Uterus (tissue), 4 donors: ENCODE results near the gene RPS26. TPM values are rescaled to one million over a fixed set of nuclear protein-coding genes. Genes with fewer than 3 reads are reported as not detected.

ENCODE experiments used
- DNase-seq, 2 donors: peaks; one replicate each; pipeline ENCODE4 v3.0.0-alpha.2; 2019 to 2020
- H3K27ac ChIP-seq, 2 donors: fragments of 200-600 bp; sonication (generic); 1 replicate in 1 of 2; 2 replicates in 1 of 2; pipeline ENCODE4 v1.5.1; 2016 to 2018
- H3K27me3 ChIP-seq, 2 donors: fragments of 200-600 bp; sonication (generic); one replicate each; pipeline ENCODE4 v1.5.1; 2018 to 2019; ENCODE audit warnings: control low read depth in 1 of 2
- H3K36me3 ChIP-seq, 2 donors: fragments of 200-600 bp; sonication (generic); one replicate each; pipeline ENCODE4 v1.5.1; 2019; ENCODE audit warnings: control low read depth in 1 of 2
- H3K4me1 ChIP-seq, 2 donors: fragments of 200-600 bp; sonication (generic); one replicate each; pipeline ENCODE4 v1.5.1; 2018 to 2019; ENCODE audit warnings: control low read depth in 1 of 2
- H3K4me3 ChIP-seq, 2 donors: fragments of 200-600 bp; sonication (generic); 1 replicate in 1 of 2; 2 replicates in 1 of 2; pipeline ENCODE4 v1.5.1; 2018 to 2019; ENCODE audit warnings: mild to moderate bottlenecking in 1 of 2
- H3K9me3 ChIP-seq, 2 donors: fragments of 200-600 bp; sonication (generic); one replicate each; pipeline ENCODE4 v1.5.1; 2019; ENCODE audit warnings: control low read depth in 1 of 2
- POLR2A ChIP-seq, 2 donors: fragments of 450-650 bp; IDR thresholded peaks; one replicate each; pipeline ENCODE4 v1.6.1; 2016; ENCODE audit warnings: antibody characterized with exemption in 2 of 2, mild to moderate bottlenecking in 1 of 2, moderate library complexity in 1 of 2
- intact Hi-C: fragments of 100-400 bp; cut with DNase I; formaldehyde crosslinking; loops from one replicate; pipeline ENCODE4 v1.15.1; 2023; ENCODE audit warnings: low total_unique reads
- total RNA-seq, 4 donors: library from RNA; depleted of rRNA in 3 of 4; stranded (reverse); fragments of >200 nt in 3 of 4; gene quantifications; one replicate each; pipeline versions ENCODE4 v1.1.0 to v1.2.4, GENCODE V29; 2014 to 2023
- TF ChIP-seq, protein P1 (sequence below), 4 experiments: fragments of 200-600 bp in 2 of 4; fragments of 450-650 bp in 2 of 4; sonication (generic) in 2 of 4; IDR thresholded peaks; one replicate each; pipeline ENCODE4 v1.5.1; 2016 to 2019; ENCODE audit warnings: antibody characterized with exemption in 4 of 4, mild to moderate bottlenecking in 2 of 4, moderate library complexity in 1 of 4
- donor health status: DM: yes; HTN: yes; CAD: no.

The RPS26 gene
- 1,000 to 10,000 TPM in 1 of 4 donors, 100 to 1,000 TPM in 1, 10 to 100 TPM in 2; 35.4 to 1,129 (median 240) TPM for total RNA-seq

DNA sequence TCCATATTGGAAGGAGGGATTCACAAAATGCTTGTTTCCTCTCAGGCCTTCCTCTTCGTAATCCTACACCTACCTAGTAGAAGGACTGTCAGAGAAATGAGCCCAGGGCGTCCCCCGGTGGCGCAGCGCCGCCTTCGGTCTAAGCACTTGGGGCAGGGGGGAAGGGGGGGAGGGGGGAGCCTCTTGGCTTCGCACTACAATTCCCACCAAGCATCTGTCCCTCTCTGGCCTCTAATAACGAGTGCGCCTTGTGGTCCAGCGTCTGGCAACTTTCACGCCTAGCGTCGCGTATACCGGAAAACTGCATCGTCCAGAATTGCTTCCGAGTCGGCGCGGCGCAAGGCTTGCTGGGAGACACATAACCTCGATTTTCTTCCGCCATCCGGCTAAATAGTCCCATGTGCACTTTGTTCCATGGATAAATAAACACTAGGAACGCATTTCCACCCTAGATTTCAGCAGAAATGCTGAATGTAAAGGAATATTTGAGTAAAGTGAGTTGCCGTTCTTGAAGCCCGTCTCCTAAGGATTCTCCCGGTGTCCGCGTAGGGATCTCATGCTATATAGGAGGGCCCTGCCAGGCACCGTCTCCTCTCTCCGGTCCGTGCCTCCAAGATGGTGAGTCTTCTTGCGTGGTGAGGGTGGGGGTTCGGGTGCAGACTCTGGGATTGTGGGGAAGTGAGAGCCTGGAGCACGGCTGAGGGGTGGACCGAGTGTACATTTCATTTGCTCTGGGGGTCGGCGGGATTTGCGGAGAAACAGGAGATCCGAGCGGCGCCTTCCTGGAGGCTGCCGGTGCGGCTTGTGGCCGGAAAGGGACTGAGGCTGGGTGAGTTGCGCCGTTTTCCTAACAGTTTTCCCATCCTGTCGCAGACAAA lies at the start of gene RPS26:
Gene RPS26 (plus strand): TSS at position 367 of the 878 bp plus-strand sequence. CDS start 249 bp downstream, at position 616.
- peak within 1 kb of the TSS; percentile 91 to 92 for H3K27ac ChIP-seq
- H3K4me3 ChIP-seq, result peak within 1 kb of the TSS; percentile 72 to 79
- DNase-seq, result peak; percentile 96 to 97
- TF ChIP-seq, protein P1, sequence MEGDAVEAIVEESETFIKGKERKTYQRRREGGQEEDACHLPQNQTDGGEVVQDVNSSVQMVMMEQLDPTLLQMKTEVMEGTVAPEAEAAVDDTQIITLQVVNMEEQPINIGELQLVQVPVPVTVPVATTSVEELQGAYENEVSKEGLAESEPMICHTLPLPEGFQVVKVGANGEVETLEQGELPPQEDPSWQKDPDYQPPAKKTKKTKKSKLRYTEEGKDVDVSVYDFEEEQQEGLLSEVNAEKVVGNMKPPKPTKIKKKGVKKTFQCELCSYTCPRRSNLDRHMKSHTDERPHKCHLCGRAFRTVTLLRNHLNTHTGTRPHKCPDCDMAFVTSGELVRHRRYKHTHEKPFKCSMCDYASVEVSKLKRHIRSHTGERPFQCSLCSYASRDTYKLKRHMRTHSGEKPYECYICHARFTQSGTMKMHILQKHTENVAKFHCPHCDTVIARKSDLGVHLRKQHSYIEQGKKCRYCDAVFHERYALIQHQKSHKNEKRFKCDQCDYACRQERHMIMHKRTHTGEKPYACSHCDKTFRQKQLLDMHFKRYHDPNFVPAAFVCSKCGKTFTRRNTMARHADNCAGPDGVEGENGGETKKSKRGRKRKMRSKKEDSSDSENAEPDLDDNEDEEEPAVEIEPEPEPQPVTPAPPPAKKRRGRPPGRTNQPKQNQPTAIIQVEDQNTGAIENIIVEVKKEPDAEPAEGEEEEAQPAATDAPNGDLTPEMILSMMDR (IDR thresholded peaks at IDR 0.05), result peak in 3 of 4 experiments; percentile 19 to 66 (median 57)
- TF ChIP-seq POLR2A (IDR thresholded peaks at IDR 0.05), result peak; percentile 23 to 73
- H3K4me1 ChIP-seq, result peaks cover 0 to 14% of the 10 kb centered on the region in 2 donors
- no peaks in the 10 kb centered on the region for H3K27me3 ChIP-seq
- no peaks in the 10 kb centered on the region for H3K9me3 ChIP-seq
- H3K36me3 ChIP-seq, result no peaks in the 10 kb centered on the region
- intact Hi-C loops, result loop anchor here (10.0 kb wide), 1 partner anchor 47 kb away; the partner anchor contains the start of gene SUOX

DNA sequence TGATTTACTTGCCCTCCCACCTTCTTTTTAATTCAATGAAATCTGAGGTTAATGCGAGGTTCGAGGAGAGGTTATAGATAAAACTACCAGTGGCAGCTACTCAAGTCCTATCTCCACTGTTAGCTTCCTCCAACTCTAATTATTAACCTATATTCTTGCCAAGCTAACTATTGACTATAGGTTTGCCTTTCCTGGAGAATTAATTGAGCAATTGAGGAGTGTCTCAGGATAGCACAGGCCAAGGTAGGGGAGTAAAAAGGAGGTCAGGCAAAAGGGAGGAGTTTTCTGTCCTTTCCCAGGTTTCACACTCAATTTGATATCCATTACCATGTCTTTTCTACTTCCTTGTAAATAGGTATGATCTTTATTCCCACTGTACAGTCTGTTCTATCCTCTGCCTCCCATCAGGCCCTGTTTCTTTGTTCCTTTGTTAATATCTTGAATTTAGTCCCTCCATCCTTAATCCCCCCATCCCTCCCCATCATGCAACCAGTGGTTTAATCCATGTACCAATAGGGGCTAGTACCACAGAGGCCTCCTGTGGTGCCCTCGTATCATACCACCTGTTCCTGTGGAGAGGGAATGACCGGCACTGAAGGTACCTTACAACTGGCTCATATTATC lies 48.4 kb upstream of the RPS26 start:
- DNase-seq, result no peak
- TF ChIP-seq, protein P1 (IDR thresholded peaks at IDR 0.05), result no peak
- TF ChIP-seq POLR2A (IDR thresholded peaks at IDR 0.05), result no peak
- no peaks in the 10 kb centered on the region for H3K9me3 ChIP-seq
- H3K36me3 ChIP-seq, result no peaks in the 10 kb centered on the region
- no peaks in the 10 kb centered on the region for H3K27me3 ChIP-seq
- no peak overlapping the region for H3K27ac ChIP-seq
- no peak overlapping the region for H3K4me3 ChIP-seq
- no peaks in the 10 kb centered on the region for H3K4me1 ChIP-seq
- intact Hi-C loops, result loop anchor here (10.0 kb wide), 1 partner anchor 51 kb away; the partner anchor contains the start of gene RPS26

DNA sequence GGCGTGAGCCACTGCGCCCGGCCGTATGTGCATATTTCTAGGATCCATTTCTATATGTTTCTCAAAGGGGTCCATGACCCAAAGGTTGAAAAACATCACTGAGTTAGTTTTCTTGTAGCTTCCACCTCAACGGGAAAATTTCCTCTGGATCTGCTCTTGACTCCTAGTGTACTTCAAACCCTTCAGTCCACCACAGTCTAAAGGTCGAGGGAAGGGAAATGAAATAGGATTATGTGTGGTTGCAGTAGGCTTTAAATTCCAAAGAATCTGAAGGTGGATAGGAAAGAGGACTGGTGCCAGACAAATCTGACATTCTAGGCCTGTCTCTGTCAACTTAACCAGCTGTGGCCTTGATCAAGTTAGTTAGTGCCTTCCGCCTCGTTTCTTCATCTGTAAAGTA lies 46.4 kb upstream of the RPS26 start:
- no peaks in the 10 kb centered on the region for H3K36me3 ChIP-seq
- H3K27ac ChIP-seq, result no peak overlapping the region
- no peak overlapping the region for H3K4me3 ChIP-seq
- TF ChIP-seq, protein P1 (IDR thresholded peaks at IDR 0.05), result no peak
- TF ChIP-seq POLR2A (IDR thresholded peaks at IDR 0.05), result no peak
- H3K27me3 ChIP-seq, result no peaks in the 10 kb centered on the region
- H3K9me3 ChIP-seq, result no peaks in the 10 kb centered on the region
- intact Hi-C loops, result loop anchor here (10.0 kb wide), 1 partner anchor 49 kb away; the partner anchor contains the start of gene RPS26
- DNase-seq, result no peak
- no peaks in the 10 kb centered on the region for H3K4me1 ChIP-seq

DNA sequence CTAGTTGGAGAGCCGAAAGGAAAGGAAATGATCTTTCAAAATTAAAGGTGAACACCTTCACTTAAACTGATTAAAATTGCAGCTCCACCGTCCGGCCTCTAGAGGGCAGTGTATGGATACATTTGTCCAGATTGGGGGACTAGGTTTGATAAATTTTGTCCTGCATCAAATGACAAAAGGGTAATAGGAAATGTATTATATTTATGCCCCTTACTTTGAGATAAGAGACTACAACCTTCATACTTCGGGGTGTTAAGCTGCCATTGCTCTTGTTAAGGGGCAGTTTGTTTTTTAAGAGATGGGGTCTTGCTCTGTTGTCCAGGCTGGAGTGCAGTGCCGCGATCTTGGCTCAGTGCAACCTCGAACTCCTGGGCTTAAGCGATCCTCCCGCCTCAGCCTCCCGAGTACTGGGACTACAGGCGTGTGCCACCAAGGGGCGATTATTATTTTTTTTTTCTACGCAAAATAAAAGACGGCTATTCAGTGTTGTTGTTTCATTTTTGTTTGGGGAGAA lies 45.5 kb upstream of the RPS26 start:
- Histone ChIP-seq H3K4me3 (peak overlapping the region; percentile 60 to 63), H3K36me3 (no peaks in the 10 kb centered on the region), H3K27me3 (no peaks in the 10 kb centered on the region), H3K9me3 (no peaks in the 10 kb centered on the region), H3K27ac (peak overlapping the region; percentile 81 to 85), H3K4me1 (no peaks in the 10 kb centered on the region)
- peak; percentile 42 to 59 for DNase-seq
- intact Hi-C loops, result loop anchor here (10.0 kb wide), 1 partner anchor 49 kb away; the partner anchor contains the start of gene RPS26
- TF ChIP-seq, protein P1 (IDR thresholded peaks at IDR 0.05), result peak; percentile 81 to 89 (median 86)
- TF ChIP-seq POLR2A (IDR thresholded peaks at IDR 0.05), result no peak
